Limb (tissue), 2 donors: ENCODE measurements around the gene TP73.

ENCODE experiments used
- DNase-seq, 2 donors: peaks; one replicate each; pipeline ENCODE4 v3.0.0-alpha.2; 2016; ENCODE audit errors: extremely low spot score in 2 of 2

Gene TP73

GRCh38 chr1:3651930-3652547 is at the start of gene TP73:
Gene TP73 (plus strand): TSS chr1:3652516. CDS start chr1:3682366, 29,850 bp downstream.
- DNase-seq = no peak

- DNase-seq = no peak
Observed at GRCh38 chr1:3603156-3603555, 49.2 kb upstream of the TP73 start.

- no peak for DNase-seq
Observed at GRCh38 chr1:3603571-3604467, 48.5 kb upstream of the TP73 start.

- no peak for DNase-seq
Observed at GRCh38 chr1:3604468-3604974, 47.8 kb upstream of the TP73 start.

- no peak for DNase-seq
Observed at GRCh38 chr1:3604997-3605823, 47.1 kb upstream of the TP73 start.

GRCh38 chr1:3606779-3607702 is 45.3 kb upstream of the TP73 start:
- no peak for DNase-seq

GRCh38 chr1:3607703-3608065 is 44.6 kb upstream of the TP73 start:
- DNase-seq = no peak

- no peak for DNase-seq
Observed at GRCh38 chr1:3608154-3608553, 44.2 kb upstream of the TP73 start.

- DNase-seq = no peak
Observed at GRCh38 chr1:3609016-3609768, 43.1 kb upstream of the TP73 start.

GRCh38 chr1:3609769-3610526 is 42.4 kb upstream of the TP73 start:
- no peak for DNase-seq

GRCh38 chr1:3610527-3611169 is 41.7 kb upstream of the TP73 start:
- DNase-seq = peak; percentile 51 to 84

- DNase-seq = peak; percentile 84 to 95
Observed at GRCh38 chr1:3611170-3612019, 40.9 kb upstream of the TP73 start, which contains the start of gene MEGF6. Gene MEGF6 (minus strand): TSS chr1:3611508. CDS start chr1:3611268, 240 bp downstream.

GRCh38 chr1:3612123-3612522 is 40.2 kb upstream of the TP73 start:
- DNase-seq = no peak

- no peak for DNase-seq
Observed at GRCh38 chr1:3614755-3615742, 37.3 kb upstream of the TP73 start.

GRCh38 chr1:3616861-3617260 is 35.5 kb upstream of the TP73 start:
- no peak for DNase-seq

GRCh38 chr1:3617806-3618345 is 34.4 kb upstream of the TP73 start:
- no peak for DNase-seq
